Fibroblast of pulmonary artery (primary cell): ENCODE data around the gene PABPN1L.

Source experiments
- DNase-seq: peaks from one replicate; pipeline ENCODE4 v3.0.0-alpha.2; 2010; ENCODE audit warnings: low read depth
- H3K4me3 ChIP-seq: replicated peaks from 2 replicates; pipeline ENCODE4 v1.5.1; 2011; ENCODE audit warnings: low read depth, mild to moderate bottlenecking, control low read depth, low read length, moderate library complexity
- CTCF ChIP-seq: IDR thresholded peaks from 2 replicates; pipeline ENCODE4 v1.5.1; 2011; ENCODE audit warnings: mild to moderate bottlenecking, control low read depth, low read length, inconsistent platforms; ENCODE audit errors: missing control alignments

PABPN1L gene

GRCh38 chr16:88841521-88842307, 24.7 kb downstream of the PABPN1L start:
- TF ChIP-seq CTCF = no peak
- H3K4me3 ChIP-seq = no peak overlapping the region
- no peak for DNase-seq

DNA sequence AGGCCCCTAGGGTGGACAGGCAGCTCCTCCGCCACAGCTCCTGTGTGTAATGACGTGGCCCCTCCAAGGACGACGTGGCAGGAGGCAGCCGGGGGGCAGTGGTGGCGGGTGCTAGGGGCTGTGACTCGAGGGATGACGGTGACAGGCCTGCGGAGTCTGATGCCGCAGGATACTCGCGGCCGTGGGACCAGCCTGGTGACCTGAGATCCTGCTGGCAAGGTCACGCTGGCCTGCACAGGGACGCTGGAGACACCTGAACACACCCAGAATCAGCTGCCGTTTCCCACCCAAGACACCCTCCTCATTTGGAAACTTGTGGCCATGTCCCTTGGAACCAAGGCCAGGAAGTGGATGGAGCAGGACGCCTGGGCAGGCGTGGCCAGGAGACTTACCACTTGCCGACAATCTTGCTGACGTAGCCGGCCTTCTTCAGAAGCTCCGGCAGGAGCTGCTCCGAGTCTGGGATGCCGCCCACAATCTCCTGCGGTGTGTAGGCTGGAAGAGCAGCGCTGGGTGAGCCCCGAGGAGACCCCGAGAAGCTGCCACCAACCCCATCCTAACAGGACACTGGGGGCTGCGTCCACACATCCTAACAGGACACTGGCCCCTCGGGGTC, 25.8 kb downstream of the PABPN1L start:
- no peak for TF ChIP-seq CTCF
- H3K4me3 ChIP-seq = no peak overlapping the region
- DNase-seq = no peak

DNA sequence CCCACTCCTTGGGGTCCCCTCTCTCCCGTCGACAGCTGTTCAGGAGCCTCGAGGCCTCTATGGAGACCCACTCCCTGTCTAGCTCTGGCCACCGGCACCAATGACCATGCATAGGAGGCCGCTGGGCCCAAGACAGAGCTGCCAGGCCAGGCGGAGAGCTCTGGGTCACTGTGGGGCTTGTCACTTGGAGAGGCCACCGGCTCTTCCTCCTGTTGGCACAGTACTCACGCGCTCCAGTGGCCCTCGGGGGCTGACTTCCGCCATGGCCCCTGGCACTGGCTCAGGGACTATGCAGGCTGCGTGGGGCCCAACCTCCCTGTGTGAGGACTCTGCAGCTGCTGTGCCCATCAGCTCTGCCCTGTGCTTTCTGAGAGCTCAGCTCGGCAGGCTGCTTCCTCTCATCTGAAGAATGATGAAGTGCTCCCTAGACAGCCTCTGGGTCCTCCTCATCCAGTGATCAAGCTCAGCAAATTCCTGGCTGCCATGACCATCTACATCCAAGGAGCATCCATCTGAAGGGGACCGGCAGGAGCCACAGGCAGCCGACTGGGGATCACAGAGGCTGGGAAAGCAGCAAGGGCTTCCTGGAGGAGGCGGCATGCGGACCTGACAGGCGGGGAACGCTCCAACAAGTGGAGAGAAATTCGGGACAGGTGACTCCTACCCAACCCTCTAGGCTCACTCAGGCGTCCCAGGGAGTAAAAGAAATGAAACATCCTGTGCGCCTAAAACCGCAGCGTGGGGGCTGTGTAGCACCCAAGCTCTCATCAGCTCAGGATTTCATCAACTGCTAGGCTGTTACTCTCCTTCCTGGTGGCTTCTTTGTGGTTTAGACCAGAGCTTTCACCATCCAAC, 26.5 kb downstream of the PABPN1L start:
- TF ChIP-seq CTCF = no peak
- no peak overlapping the region for H3K4me3 ChIP-seq
- no peak for DNase-seq

GRCh38 chr16:88839026-88839529, 27.4 kb downstream of the PABPN1L start:
- no peak overlapping the region for H3K4me3 ChIP-seq
- DNase-seq = no peak
- TF ChIP-seq CTCF = no peak

GRCh38 chr16:88838566-88838965, 27.9 kb downstream of the PABPN1L start:
- no peak for DNase-seq
- no peak overlapping the region for H3K4me3 ChIP-seq
- no peak for TF ChIP-seq CTCF

DNA sequence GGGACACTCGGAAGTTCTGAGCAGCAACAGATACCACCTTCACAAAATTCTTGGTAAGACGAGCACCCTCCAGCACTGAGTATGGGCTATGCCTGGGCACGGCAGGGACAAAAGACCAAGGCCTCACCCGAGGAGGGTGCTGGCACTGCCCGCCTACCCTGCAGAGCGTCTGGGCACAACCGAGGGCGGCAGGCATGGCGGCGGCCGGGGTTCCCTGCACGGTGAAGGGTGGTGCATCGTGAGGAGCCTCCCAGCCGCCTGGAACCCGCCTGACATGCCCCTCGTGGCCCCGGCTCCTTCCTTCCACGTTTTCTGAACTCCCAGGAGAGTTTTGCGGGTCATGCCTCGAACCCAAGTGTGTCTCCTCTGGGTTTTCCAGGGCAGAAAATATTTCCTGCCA, 28.7 kb downstream of the PABPN1L start:
- no peak for DNase-seq
- H3K4me3 ChIP-seq = no peak overlapping the region
- TF ChIP-seq CTCF = no peak
